H7 (cell line): ENCODE measurements around the gene DRAP1. TPM values are rescaled to one million over a fixed set of nuclear protein-coding genes. Genes with fewer than 3 reads are reported as not detected.
"Not testable (repeated sequence)": the region's sequence is repeated elsewhere in the genome, so short reads cannot be mapped to it uniquely, and the experiment has no call there.

Source experiments
- DNase-seq: peaks from one replicate; pipeline ENCODE4 v3.0.0; 2012
- H3K27me3 ChIP-seq: 2 replicates; pipeline ENCODE4 v1.6.0; 2011; ENCODE audit warnings: mild to moderate bottlenecking, low read length; ENCODE audit not compliant: control insufficient read depth, insufficient read depth
- H3K36me3 ChIP-seq: replicated peaks from 2 replicates; pipeline ENCODE4 v1.5.1; 2011; ENCODE audit warnings: low read length; ENCODE audit not compliant: control insufficient read depth, insufficient read depth
- H3K4me3 ChIP-seq: 2 replicates; pipeline ENCODE4 v1.5.1; 2011; ENCODE audit warnings: low read depth, mild to moderate bottlenecking, control low read depth, low read length, moderate library complexity; ENCODE audit not compliant: insufficient read depth
- total RNA-seq: library from RNA; depleted of rRNA; stranded (reverse); fragments of >200 nt; shearing (Covaris generic); gene quantifications from 2 replicates; pipeline ENCODE4 v1.2.3, GENCODE V29; 2014

The DRAP1 gene
- total RNA-seq, 1 experiment from 2014 or later, result 97.5 TPM

- no peak overlapping the region for H3K4me3 ChIP-seq
- peaks cover 34% of the 10 kb centered on the region for H3K36me3 ChIP-seq
- no peak for DNase-seq
- H3K27me3 ChIP-seq, result no peaks in the 10 kb centered on the region
These were observed 36.0 kb upstream of the DRAP1 start for GRCh38 chr11:65883058-65883761.

GRCh38 chr11:65883786-65884715, 35.2 kb upstream of the DRAP1 start:
- Histone ChIP-seq H3K36me3 (peaks cover 34% of the 10 kb centered on the region), H3K27me3 (peaks cover 2% of the 10 kb centered on the region), H3K4me3 (no peak overlapping the region)
- no peak for DNase-seq

GRCh38 chr11:65884716-65885092, 34.5 kb upstream of the DRAP1 start:
- peaks cover 7% of the 10 kb centered on the region for H3K27me3 ChIP-seq
- DNase-seq, result peak; percentile 98
- H3K4me3 ChIP-seq, result no peak overlapping the region
- H3K36me3 ChIP-seq, result peaks cover 34% of the 10 kb centered on the region

- peaks cover 12% of the 10 kb centered on the region for H3K27me3 ChIP-seq
- H3K4me3 ChIP-seq, result no peak overlapping the region
These were observed 34.0 kb upstream of the DRAP1 start for GRCh38 chr11:65885231-65885630.

DNA sequence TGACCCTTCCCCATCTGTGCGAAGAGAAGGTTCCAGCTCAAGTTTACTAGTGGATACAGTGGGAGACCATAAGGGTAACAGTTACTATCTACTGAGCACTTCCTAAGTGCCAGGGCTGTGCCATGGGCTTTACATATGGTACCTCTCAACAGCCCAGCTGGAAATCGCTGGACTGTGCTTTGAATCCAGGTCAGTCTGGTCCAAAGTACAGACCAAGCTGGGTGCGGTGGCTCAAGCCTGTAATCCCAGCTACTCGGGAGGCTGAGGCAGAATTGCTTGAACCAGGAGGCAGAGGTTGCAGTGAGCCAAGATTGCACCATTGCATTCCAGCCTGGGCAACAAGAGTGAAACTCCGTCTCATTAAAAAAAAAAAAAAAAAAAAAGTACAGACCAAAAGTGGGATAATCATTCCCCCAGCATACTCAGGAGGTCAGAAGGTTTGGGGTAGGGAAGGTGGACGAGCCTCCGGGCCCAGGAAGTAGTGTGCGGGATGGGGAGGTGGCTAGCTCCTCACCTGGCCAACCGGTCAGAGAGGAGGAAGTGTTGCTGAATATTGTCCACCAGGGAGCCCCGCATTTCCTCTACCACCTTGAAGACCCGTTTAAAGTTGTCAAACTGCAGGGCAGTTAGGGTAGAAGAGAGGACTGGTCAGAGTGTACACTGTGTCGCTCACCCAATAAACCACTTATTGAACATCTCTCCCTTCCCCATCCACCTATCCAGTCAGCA, 33.3 kb upstream of the DRAP1 start:
- Histone ChIP-seq H3K36me3 (peaks cover 34% of the 10 kb centered on the region), H3K27me3 (peaks cover 15% of the 10 kb centered on the region), H3K4me3 (no peak overlapping the region)
- DNase-seq, result no peak

More at GRCh38 chr11:65885231-65885630, 34.0 kb upstream of the DRAP1 start:
- DNase-seq, result no peak
- peaks cover 34% of the 10 kb centered on the region for H3K36me3 ChIP-seq

- DNase-seq, result no peak
- Histone ChIP-seq H3K27me3 (peaks cover 17% of the 10 kb centered on the region), H3K4me3 (peak overlapping the region; percentile 75), H3K36me3 (peaks cover 34% of the 10 kb centered on the region)
These were observed 32.2 kb upstream of the DRAP1 start for GRCh38 chr11:65886826-65887722.

DNA sequence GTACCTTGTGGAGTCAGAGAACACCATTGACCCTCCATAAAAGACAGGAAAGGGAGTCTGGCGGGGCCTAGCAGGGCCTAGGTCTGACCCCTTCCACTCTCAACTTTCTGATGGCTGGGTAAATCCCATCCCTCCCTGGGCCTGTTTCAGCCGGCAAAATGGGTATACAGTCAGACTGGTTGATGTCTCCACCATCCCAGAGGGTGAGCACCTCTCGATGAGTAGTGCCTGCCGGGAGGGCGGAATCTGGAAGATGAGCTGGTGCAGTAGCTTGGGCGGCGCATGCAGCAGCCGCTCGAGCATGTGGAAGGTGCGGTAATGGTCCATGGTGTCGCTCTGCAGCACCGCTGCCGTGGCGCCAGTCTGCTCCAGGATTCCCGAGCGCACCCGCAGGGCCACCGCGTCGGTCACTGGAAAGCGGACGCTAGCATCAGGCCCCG, 31.5 kb upstream of the DRAP1 start:
- Histone ChIP-seq H3K4me3 (peak overlapping the region; percentile 75), H3K27me3 (peaks cover 17% of the 10 kb centered on the region), H3K36me3 (peaks cover 34% of the 10 kb centered on the region)
- DNase-seq, result no peak

DNA sequence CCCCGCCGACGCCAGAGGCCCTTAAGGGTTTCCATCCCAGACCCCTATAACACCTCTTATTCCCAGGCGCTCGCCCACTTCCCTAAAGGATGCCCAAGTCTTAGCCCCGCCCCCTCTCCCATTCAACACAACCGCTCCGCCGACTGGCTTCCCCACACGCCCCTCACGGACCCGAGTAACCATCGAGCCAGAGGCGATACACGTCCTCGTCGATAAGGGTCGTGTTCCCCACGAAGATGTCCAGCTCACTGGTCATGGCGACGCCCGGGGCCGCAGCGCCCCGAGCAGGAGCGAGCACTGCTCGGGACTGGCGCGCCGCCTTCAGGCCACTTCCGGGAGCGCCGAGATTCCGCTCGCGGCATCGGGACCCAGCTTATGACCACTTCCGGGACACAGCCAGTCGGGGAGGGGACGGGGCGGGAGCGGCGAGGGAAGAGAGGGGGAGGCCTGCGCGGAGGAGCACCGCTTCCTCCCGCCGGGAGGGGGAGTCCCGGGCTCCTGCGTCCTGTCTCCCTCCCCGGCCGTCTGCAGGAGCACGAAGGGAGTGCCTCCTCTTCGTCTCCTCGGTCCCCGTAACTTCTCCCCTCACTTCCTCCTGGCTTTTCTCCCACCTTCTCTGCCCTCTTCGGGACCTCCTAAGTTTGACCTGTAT, 30.9 kb upstream of the DRAP1 start, which contains the start of gene FIBP:
FIBP (minus strand) TSS at position 309 of the 652 bp plus-strand sequence; CDS start at position 256, 53 bp downstream.
- peak within 1 kb of the TSS; percentile 75 for H3K4me3 ChIP-seq
- peak; percentile 100 for DNase-seq
- H3K36me3 ChIP-seq, result peaks cover 32% of the 10 kb centered on the region
- H3K27me3 ChIP-seq, result peaks cover 17% of the 10 kb centered on the region

DNA sequence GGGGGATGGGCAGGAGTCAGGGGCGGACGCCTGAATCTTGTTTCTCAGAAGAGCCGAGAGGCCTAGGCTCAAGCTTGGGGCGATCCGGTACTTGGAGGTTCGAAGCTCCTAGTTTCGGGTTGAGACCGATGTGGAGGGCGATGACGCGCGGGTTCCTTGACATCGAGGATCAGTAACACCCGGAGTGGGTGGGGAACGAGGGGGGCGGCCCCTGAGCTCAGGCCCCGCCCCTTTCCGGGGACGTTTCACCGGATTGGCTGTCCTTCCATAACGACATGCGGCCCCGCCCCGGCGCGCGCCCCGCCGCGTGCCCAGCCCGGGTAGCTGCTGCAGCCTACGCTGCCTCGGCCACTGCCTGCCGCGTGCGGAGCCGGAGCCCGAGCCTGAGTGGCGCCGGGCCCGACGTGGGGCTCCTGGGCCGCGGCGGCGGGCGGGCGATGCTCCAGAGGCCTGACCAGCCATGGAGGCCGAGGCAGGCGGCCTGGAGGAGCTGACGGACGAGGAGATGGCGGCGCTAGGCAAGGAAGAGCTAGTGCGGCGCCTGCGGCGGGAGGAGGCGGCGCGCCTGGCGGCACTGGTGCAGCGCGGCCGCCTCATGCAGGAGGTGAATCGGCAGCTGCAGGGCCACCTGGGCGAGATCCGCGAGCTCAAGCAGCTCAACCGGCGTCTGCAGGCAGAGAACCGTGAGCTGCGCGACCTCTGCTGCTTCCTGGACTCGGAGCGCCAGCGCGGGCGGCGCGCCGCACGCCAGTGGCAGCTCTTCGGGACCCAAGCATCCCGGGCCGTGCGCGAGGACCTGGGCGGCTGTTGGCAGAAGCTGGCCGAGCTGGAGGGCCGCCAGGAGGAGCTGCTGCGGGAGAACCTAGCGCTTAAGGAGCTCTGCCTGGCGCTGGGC, 28.7 kb upstream of the DRAP1 start, which contains the start of gene CCDC85B:
CCDC85B (plus strand) TSS at position 350 of the 895 bp plus-strand sequence; CDS start at position 461, 111 bp downstream.
- peaks cover 17% of the 10 kb centered on the region for H3K27me3 ChIP-seq

GRCh38 chr11:65891219-65892136, 27.7 kb upstream of the DRAP1 start:
- peaks cover 17% of the 10 kb centered on the region for H3K27me3 ChIP-seq
- DNase-seq, result peak; percentile 91
- H3K4me3 ChIP-seq, result peak overlapping the region; percentile 95
- H3K36me3 ChIP-seq, result peaks cover 7% of the 10 kb centered on the region

More for the DNA sequence above, 28.7 kb upstream of the DRAP1 start, which contains the start of gene CCDC85B:
- DNase-seq, result peak; percentile 99
- peaks cover 13% of the 10 kb centered on the region for H3K36me3 ChIP-seq
- H3K4me3 ChIP-seq, result peak within 1 kb of the TSS; percentile 95

GRCh38 chr11:65892137-65892540, 27.1 kb upstream of the DRAP1 start:
- peaks cover 17% of the 10 kb centered on the region for H3K27me3 ChIP-seq

More at GRCh38 chr11:65892137-65892540, 27.1 kb upstream of the DRAP1 start:
- H3K4me3 ChIP-seq, result peak overlapping the region; percentile 95
- not testable (repeated sequence) for H3K36me3 ChIP-seq, DNase-seq
